Measurements from ENCODE around the gene SHISAL2A.

The SHISAL2A gene

GRCh38 chr1:52636721-52637695 lies 4.0 kb downstream of the SHISAL2A start:
- no peak for DNase-seq (ENCODE audit: low read depth, low spot score)

GRCh38 chr1:52637946-52638345 lies 5.0 kb downstream of the SHISAL2A start:
- in situ Hi-C loops (cut with HindIII; ENCODE audit: low sequenced_read_pairs): no loop called here
- H3K4me3 ChIP-seq (ENCODE audit: low read depth, low read length): no peak overlapping the region
- TF ChIP-seq CTCF (IDR thresholded peaks at IDR 0.05; ENCODE audit: low read depth, low read length): no peak
- no peak for DNase-seq (ENCODE audit: low read depth, low spot score)

More at GRCh38 chr1:52636721-52637695, 4.0 kb downstream of the SHISAL2A start:
- no peak for TF ChIP-seq CTCF (IDR thresholded peaks at IDR 0.05; ENCODE audit: low read depth, low read length)
- H3K4me3 ChIP-seq (ENCODE audit: low read depth, low read length): no peak overlapping the region
- in situ Hi-C loops (cut with HindIII; ENCODE audit: low sequenced_read_pairs): no loop called here

- no peak for DNase-seq (ENCODE audit: low read depth, low spot score)
- no peak overlapping the region for H3K4me3 ChIP-seq (ENCODE audit: low read depth, low read length)
- no peak for TF ChIP-seq CTCF (IDR thresholded peaks at IDR 0.05; ENCODE audit: low read depth, low read length)
- in situ Hi-C loops (cut with HindIII; ENCODE audit: low sequenced_read_pairs): no loop called here
Observed at GRCh38 chr1:52640697-52641096, 7.7 kb downstream of the SHISAL2A start.

- H3K4me3 ChIP-seq (ENCODE audit: low read depth, low read length): no peak overlapping the region
- DNase-seq (ENCODE audit: low read depth, low spot score): no peak
- in situ Hi-C loops (cut with HindIII; ENCODE audit: low sequenced_read_pairs): no loop called here
- TF ChIP-seq CTCF (IDR thresholded peaks at IDR 0.05; ENCODE audit: low read depth, low read length): no peak
Observed at GRCh38 chr1:52641307-52641706, 8.3 kb downstream of the SHISAL2A start.

- no peak overlapping the region for H3K4me3 ChIP-seq (ENCODE audit: low read depth, low read length)
- in situ Hi-C loops (cut with HindIII; ENCODE audit: low sequenced_read_pairs): no loop called here
- TF ChIP-seq CTCF (IDR thresholded peaks at IDR 0.05; ENCODE audit: low read depth, low read length): no peak
- no peak for DNase-seq (ENCODE audit: low read depth, low spot score)
Observed at GRCh38 chr1:52645261-52645660, 12.3 kb downstream of the SHISAL2A start.

GRCh38 chr1:52651904-52652303 lies 18.9 kb downstream of the SHISAL2A start:
- no peak overlapping the region for H3K4me3 ChIP-seq (ENCODE audit: low read depth, low read length)
- TF ChIP-seq CTCF (IDR thresholded peaks at IDR 0.05; ENCODE audit: low read depth, low read length): no peak
- in situ Hi-C loops (cut with HindIII; ENCODE audit: low sequenced_read_pairs): no loop called here
- DNase-seq (ENCODE audit: low read depth, low spot score): no peak

Measured in astrocyte of the spinal cord (primary cell).